ENCODE measurements around the gene PIK3R5.

GRCh38 chr17:8968503-8968902 is 3.0 kb upstream of the PIK3R5 start:
- TF ChIP-seq CTCF (IDR thresholded peaks at IDR 0.05) (no peak), POLR2A (IDR thresholded peaks at IDR 0.05) (no peak)

Data from stomach (tissue), 4 donors.